Smooth muscle cell (in vitro differentiated cells): ENCODE results near the gene UNC5B. TPM values are rescaled to one million over a fixed set of nuclear protein-coding genes. Genes with fewer than 3 reads are reported as not detected.
A peak's percentile ranks its signal among the peaks of the same experiment; 100 is the strongest.
"Not testable (repeated sequence)": the region's sequence is repeated elsewhere in the genome, so short reads cannot be mapped to it uniquely, and the experiment has no call there.

Experiments used
- DNase-seq: peaks from one replicate; lab custom pipeline; 2025; ENCODE audit not compliant: unreplicated experiment; lab: John Stamatoyannopoulos, UW
- H2AFZ ChIP-seq: fragments of 200-600 bp; sonication (generic); 2 replicates; pipeline ENCODE4 v1.6.0; 2016; ENCODE audit warnings: antibody characterized with exemption, low read depth, mild to moderate bottlenecking
- H3F3A ChIP-seq: fragments of 200-600 bp; sonication (generic); 2 replicates; pipeline ENCODE4 v1.6.0; 2017; ENCODE audit warnings: antibody characterized with exemption, low read depth
- H3K27ac ChIP-seq: fragments of 200-600 bp; sonication (generic); 2 replicates; pipeline ENCODE4 v1.5.1; 2016; ENCODE audit warnings: low read depth, mild to moderate bottlenecking
- H3K27me3 ChIP-seq: fragments of 200-600 bp; sonication (generic); 2 replicates; pipeline ENCODE4 v1.6.1; 2016; ENCODE audit warnings: low read depth, mild to moderate bottlenecking
- H3K36me3 ChIP-seq: fragments of 200-600 bp; sonication (generic); 2 replicates; pipeline ENCODE4 v1.5.1; 2016; ENCODE audit warnings: low read depth
- H3K4me1 ChIP-seq: fragments of 200-600 bp; sonication (generic); 2 replicates; pipeline ENCODE4 v1.5.1; 2016; ENCODE audit warnings: low read depth
- H3K4me2 ChIP-seq: fragments of 200-600 bp; sonication (generic); 2 replicates; pipeline ENCODE4 v1.6.0; 2016; ENCODE audit warnings: mild to moderate bottlenecking
- H3K4me3 ChIP-seq: fragments of 200-600 bp; sonication (generic); 2 replicates; pipeline ENCODE4 v1.5.1; 2016; ENCODE audit warnings: mild to moderate bottlenecking
- H3K79me2 ChIP-seq: fragments of 200-600 bp; sonication (generic); 2 replicates; pipeline ENCODE4 v1.6.0; 2016; ENCODE audit warnings: low read depth, mild to moderate bottlenecking
- H3K9ac ChIP-seq: fragments of 200-600 bp; sonication (generic); 2 replicates; pipeline ENCODE4 v1.6.0; 2016; ENCODE audit warnings: low read depth
- H3K9me3 ChIP-seq: fragments of 200-600 bp; sonication (generic); replicated peaks from 2 replicates; pipeline ENCODE4 v1.5.1; 2016; ENCODE audit warnings: low read depth
- H4K20me1 ChIP-seq: fragments of 200-600 bp; sonication (generic); 2 replicates; pipeline ENCODE4 v1.6.0; 2016; ENCODE audit warnings: low read depth
- WGBS: methylation state at CpG from one replicate; pipeline ENCODE4 v1.1.7; 2016; ENCODE audit warnings: low lambda C conversion rate; 5-methylcytosine and 5-hydroxymethylcytosine counted together
- polyA plus RNA-seq: library from polyadenylated mRNA; unstranded; fragments of >200 nt; fragmentation: Nextera tagmentation; extraction: Ambion mirVana; gene quantifications from 2 replicates; pipeline ENCODE4 v1.2.1, GENCODE V29; 2016
- total RNA-seq: library from RNA; depleted of rRNA; stranded (reverse); fragments of >200 nt; gene quantifications from 2 replicates; pipeline ENCODE4 v1.2.3, GENCODE V29; 2014
- TF ChIP-seq, protein P1 (sequence below): fragments of 200-600 bp; sonication (generic); IDR thresholded peaks from 2 replicates; pipeline ENCODE4 v1.5.1; 2017; ENCODE audit warnings: borderline replicate concordance, mild to moderate bottlenecking, antibody characterized with exemption; ENCODE audit not compliant: insufficient read depth, poor library complexity, severe bottlenecking

Gene UNC5B
- total and polyA plus RNA-seq, 2 experiments from 2014 or later, result 89.6 to 142 TPM

DNA sequence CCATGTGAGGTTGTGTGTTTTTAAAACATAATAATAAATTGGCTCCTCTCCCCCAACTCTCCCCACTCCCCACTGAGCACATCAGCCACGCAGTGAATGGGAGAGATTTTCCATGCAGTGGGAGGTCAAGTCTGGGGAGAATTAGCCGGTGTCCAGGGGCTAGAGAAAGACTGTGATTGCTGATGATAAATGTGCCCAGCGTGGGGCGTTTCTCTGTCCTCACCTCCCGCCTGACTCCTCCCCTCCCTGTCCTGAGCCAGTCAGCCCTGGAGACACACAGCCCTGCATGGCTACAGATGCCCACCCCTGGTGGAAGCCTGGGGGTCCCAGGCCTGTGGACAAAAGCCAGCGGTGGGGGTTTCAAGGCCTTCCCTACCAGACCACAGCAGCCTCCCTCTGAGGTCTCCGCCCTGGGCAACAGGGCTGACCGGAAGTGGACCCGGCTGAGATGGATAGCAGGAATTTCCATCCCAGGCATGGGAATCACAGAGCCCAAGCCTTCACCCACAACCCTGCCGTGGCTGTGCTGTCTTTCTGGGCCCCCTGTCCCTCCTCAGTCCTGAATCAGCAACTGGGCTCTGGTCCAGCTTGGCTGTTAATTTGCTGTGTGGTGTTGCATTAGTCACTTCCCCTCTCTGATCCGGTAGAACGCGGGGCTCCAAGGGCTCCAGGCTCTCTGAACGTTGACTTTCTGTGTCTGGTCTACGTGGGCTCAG is 59.8 kb downstream of the UNC5B start:
- WGBS, result 38% methylated on average over 15 of the region's 15 CpGs
- TF ChIP-seq, protein P1, sequence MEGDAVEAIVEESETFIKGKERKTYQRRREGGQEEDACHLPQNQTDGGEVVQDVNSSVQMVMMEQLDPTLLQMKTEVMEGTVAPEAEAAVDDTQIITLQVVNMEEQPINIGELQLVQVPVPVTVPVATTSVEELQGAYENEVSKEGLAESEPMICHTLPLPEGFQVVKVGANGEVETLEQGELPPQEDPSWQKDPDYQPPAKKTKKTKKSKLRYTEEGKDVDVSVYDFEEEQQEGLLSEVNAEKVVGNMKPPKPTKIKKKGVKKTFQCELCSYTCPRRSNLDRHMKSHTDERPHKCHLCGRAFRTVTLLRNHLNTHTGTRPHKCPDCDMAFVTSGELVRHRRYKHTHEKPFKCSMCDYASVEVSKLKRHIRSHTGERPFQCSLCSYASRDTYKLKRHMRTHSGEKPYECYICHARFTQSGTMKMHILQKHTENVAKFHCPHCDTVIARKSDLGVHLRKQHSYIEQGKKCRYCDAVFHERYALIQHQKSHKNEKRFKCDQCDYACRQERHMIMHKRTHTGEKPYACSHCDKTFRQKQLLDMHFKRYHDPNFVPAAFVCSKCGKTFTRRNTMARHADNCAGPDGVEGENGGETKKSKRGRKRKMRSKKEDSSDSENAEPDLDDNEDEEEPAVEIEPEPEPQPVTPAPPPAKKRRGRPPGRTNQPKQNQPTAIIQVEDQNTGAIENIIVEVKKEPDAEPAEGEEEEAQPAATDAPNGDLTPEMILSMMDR, result no peak
- H3F3A ChIP-seq, result peaks cover 33% of the 10 kb centered on the region
- no peaks in the 10 kb centered on the region for H3K27me3 ChIP-seq
- no peaks in the 10 kb centered on the region for H3K36me3 ChIP-seq
- H2AFZ ChIP-seq, result no peak overlapping the region
- peaks cover 11% of the 10 kb centered on the region for H3K4me1 ChIP-seq
- peaks cover 80% of the 10 kb centered on the region for H3K79me2 ChIP-seq
- no peak overlapping the region for H3K9ac ChIP-seq
- no peak for DNase-seq
- no peaks in the 10 kb centered on the region for H3K9me3 ChIP-seq
- H4K20me1 ChIP-seq, result peaks cover 98% of the 10 kb centered on the region
- H3K4me3 ChIP-seq, result no peak overlapping the region
- peak overlapping the region; percentile 36 for H3K4me2 ChIP-seq
- H3K27ac ChIP-seq, result peak overlapping the region; percentile 64

DNA sequence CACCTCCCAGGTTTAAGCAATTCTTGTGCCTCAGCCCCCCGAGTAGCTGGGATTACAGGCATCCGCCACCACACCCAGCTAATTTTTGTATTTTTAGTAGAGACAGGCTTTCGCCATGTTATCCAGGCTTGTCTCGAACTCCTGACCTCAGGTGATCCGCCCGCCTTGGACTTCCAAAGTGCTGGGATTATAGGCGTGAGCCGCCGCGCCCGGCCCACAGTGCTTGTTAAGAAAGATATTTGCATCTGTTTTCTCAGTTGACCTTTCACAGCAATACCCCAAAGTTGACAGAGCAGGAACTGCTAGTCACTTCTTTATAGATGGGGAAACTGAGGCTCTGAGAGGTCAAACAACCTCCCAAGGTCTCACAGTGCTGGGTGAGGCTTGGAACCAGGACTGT is 60.6 kb downstream of the UNC5B start:
- H3F3A ChIP-seq, result peaks cover 26% of the 10 kb centered on the region
- not testable (repeated sequence) for H3K4me2 ChIP-seq, H2AFZ ChIP-seq, H3K9me3 ChIP-seq, H3K27me3 ChIP-seq, H3K9ac ChIP-seq, H3K36me3 ChIP-seq, H3K4me3 ChIP-seq, DNase-seq
- peaks cover 98% of the 10 kb centered on the region for H4K20me1 ChIP-seq
- H3K4me1 ChIP-seq, result peaks cover 12% of the 10 kb centered on the region
- H3K79me2 ChIP-seq, result peaks cover 80% of the 10 kb centered on the region
- peak overlapping the region; percentile 64 for H3K27ac ChIP-seq
- WGBS, result 88% methylated on average over 11 of the region's 11 CpGs

- no peaks in the 10 kb centered on the region for H3K9me3 ChIP-seq
- H3K4me3 ChIP-seq, result no peak overlapping the region
- H3F3A ChIP-seq, result peaks cover 22% of the 10 kb centered on the region
- TF ChIP-seq, protein P1, result no peak
- H3K36me3 ChIP-seq, result no peaks in the 10 kb centered on the region
- no peak overlapping the region for H3K4me2 ChIP-seq
- peak overlapping the region; percentile 64 for H3K27ac ChIP-seq
- H3K79me2 ChIP-seq, result peaks cover 82% of the 10 kb centered on the region
- no peak overlapping the region for H2AFZ ChIP-seq
- DNase-seq, result no peak
- H3K9ac ChIP-seq, result no peak overlapping the region
- WGBS, result 97% methylated on average over 5 of the region's 5 CpGs
- no peaks in the 10 kb centered on the region for H3K27me3 ChIP-seq
- H4K20me1 ChIP-seq, result peaks cover 98% of the 10 kb centered on the region
- H3K4me1 ChIP-seq, result peaks cover 17% of the 10 kb centered on the region
Measured at GRCh38 chr10:71273506-71273905, 61.1 kb downstream of the UNC5B start.

DNA sequence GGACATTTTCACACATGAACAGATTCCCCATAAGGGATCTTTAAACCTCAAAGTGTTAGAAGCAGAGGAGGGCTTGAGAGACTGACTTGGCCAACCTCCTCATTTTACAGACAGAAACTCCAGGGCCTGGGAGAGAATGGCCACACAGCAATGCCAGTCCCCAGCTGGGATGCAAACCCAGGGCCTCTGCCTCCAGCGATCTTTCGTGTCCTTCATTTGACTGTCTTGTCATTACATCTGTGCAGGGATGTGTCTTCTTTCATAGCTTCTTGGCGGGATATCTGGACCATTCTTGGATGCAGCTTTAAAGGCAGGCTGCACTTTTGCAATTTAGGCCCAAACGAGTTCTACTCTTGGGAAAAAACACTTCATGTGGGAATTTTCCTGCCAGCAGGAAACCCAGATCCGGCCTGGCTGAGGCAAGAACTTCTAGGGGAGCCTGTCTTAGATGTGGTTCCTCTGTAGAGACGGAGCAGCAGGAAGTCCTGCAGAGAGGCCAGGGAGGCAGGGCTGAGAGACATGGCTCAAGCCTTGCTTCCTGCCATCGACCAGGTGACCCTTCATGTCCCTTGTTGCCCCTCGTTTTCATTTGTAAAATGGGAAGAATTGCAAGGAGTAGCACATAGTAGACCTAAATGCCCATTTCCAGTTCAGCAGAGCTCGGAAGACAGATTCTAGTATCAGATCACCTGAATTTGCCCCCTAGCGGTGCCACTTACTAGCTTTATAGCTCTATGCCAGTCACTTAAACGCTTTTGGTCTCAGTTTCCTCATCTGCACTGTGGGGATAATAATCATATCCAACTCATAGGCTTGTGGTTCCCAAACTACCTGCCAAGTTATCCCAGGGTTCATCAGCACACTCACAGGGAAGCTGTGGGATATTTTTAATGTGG is 62.8 kb downstream of the UNC5B start:
- DNase-seq, result no peak
- Histone ChIP-seq H4K20me1 (peaks cover 99% of the 10 kb centered on the region), H3K9ac (no peak overlapping the region), H3K9me3 (no peaks in the 10 kb centered on the region), H3K36me3 (no peaks in the 10 kb centered on the region), H3K4me3 (no peak overlapping the region), H3K4me1 (peaks cover 9% of the 10 kb centered on the region), H3F3A (peaks cover 9% of the 10 kb centered on the region), H3K27ac (peak overlapping the region; percentile 16), H3K27me3 (no peaks in the 10 kb centered on the region), H3K79me2 (peaks cover 98% of the 10 kb centered on the region), H3K4me2 (no peak overlapping the region), H2AFZ (no peak overlapping the region)
- TF ChIP-seq, protein P1, result no peak
- WGBS, result 81% methylated on average over 11 of the region's 11 CpGs
